Activated B cell treated with CpG ODN at 0.5 μM for 24 hours (primary cell): Measurements from ENCODE around the gene LYPD5. TPM values are rescaled to one million over a fixed set of nuclear protein-coding genes. Genes with fewer than 3 reads are reported as not detected.
"Not testable (repeated sequence)": the region's sequence is repeated elsewhere in the genome, so short reads cannot be mapped to it uniquely, and the experiment has no call there.

Source experiments
- ATAC-seq: fragments of 200-7000 bp; cut with Tn5 transposase; one replicate; pipeline ENCODE4 v1.10.0; 2021; ENCODE audit warnings: low read depth, mild to moderate bottlenecking, moderate library complexity
- CTCF ChIA-PET: fragments of 350-600 bp; sonication (Branson Sonifier 250); formaldehyde crosslinking; loops from one replicate; lab custom pipeline; 2021; ENCODE audit warnings: antibody characterized with exemption; lab: Charles Lee
- POLR2A ChIA-PET: fragments of 350-600 bp; sonication (Branson Sonifier 250); formaldehyde crosslinking; loops from one replicate; lab custom pipeline; 2021; ENCODE audit warnings: antibody characterized with exemption; lab: Charles Lee
- DNase-seq: peaks from one replicate; pipeline ENCODE4 v3.0.0; 2022
- H3K27ac Mint-ChIP-seq: one replicate; pipeline ENCODE4 v1.8.0; 2020; ENCODE audit warnings: mixed read lengths
- H3K27me3 Mint-ChIP-seq: one replicate; pipeline ENCODE4 v1.8.0; 2021; ENCODE audit warnings: mixed read lengths
- H3K36me3 Mint-ChIP-seq: one replicate; pipeline ENCODE4 v1.8.0; 2021; ENCODE audit warnings: low read depth, mixed read lengths
- H3K4me1 Mint-ChIP-seq: one replicate; pipeline ENCODE4 v1.8.0; 2021; ENCODE audit warnings: mixed read lengths
- H3K4me3 Mint-ChIP-seq: one replicate; pipeline ENCODE4 v1.8.0; 2020; ENCODE audit warnings: mild to moderate bottlenecking, mixed read lengths
- H3K9me3 Mint-ChIP-seq: one replicate; pipeline ENCODE4 v1.8.0; 2020; ENCODE audit warnings: mixed read lengths
- CTCF ChIP-seq: fragments of 200-600 bp; IDR thresholded peaks from one replicate; pipeline ENCODE4 v1.8.0; 2022; ENCODE audit warnings: antibody characterized with exemption, mild to moderate bottlenecking
- intact Hi-C: fragments of 100-400 bp; cut with micrococcal nuclease; formaldehyde crosslinking; loops from one replicate; pipeline ENCODE4 v1.15.1; 2024
- total RNA-seq: library from RNA; stranded (reverse); gene quantifications from 2 replicates; pipeline ENCODE4 v1.2.3, GENCODE V29; 2022

The LYPD5 gene
- total RNA-seq, 1 donor from 2014 or later: 0.44 TPM

- Mint-ChIP-seq H3K27me3 (no peaks in the 10 kb centered on the region), H3K9me3 (no peaks in the 10 kb centered on the region), H3K4me1 (peaks cover 68% of the 10 kb centered on the region), H3K4me3 (peak overlapping the region; percentile 76), H3K36me3 (peaks cover 55% of the 10 kb centered on the region), H3K27ac (peak overlapping the region; percentile 94)
- peak; percentile 84 for ATAC-seq
- DNase-seq: peak; percentile 55
- POLR2A ChIA-PET: interaction anchor here (0.5 to 24.7 kb wide), 9 partner anchors 13 to 983 kb away, joined by 3 to 661 read pairs (median 6); partner anchors contain the start of genes BCL3, IRGQ, KCNN4 and PHLDB3
- CTCF ChIA-PET: interaction anchor here (1.3 to 6.0 kb wide), 6 partner anchors 12 to 22 kb away, joined by 3 to 50 read pairs (median 22); partner anchors contain the start of gene SMG9
- intact Hi-C loops: loop anchor here (1.0 kb wide), 2 partner anchors 11 to 20 kb away; partner anchors contain the start of gene SMG9
- no peak for TF ChIP-seq CTCF
Observed at GRCh38 chr19:43765109-43765876, 37.0 kb downstream of the LYPD5 start.

GRCh38 chr19:43764684-43765083, 37.6 kb downstream of the LYPD5 start:
- Mint-ChIP-seq H3K27ac (peak overlapping the region; percentile 94), H3K4me1 (peaks cover 70% of the 10 kb centered on the region), H3K36me3 (peaks cover 49% of the 10 kb centered on the region)
- not testable (repeated sequence) for ATAC-seq, DNase-seq, H3K27me3 Mint-ChIP-seq, H3K9me3 Mint-ChIP-seq, H3K4me3 Mint-ChIP-seq
- intact Hi-C loops: loop anchor here (1.0 kb wide), 2 partner anchors 10 to 19 kb away; partner anchors contain the start of gene SMG9
- POLR2A ChIA-PET: interaction anchor here (1.2 to 24.7 kb wide), 5 partner anchors 12 to 169 kb away, joined by 5 to 661 read pairs (median 28); partner anchors contain the start of genes IRGQ, KCNN4 and SMG9
- CTCF ChIA-PET: interaction anchor here (2.7 to 6.0 kb wide), 4 partner anchors 11 to 20 kb away, joined by 11 to 50 read pairs (median 42); partner anchors contain the start of gene SMG9

- DNase-seq (no peak), ATAC-seq (peak; percentile 4)
- ChIA-PET CTCF (interaction anchor here (0.8 to 2.8 kb wide), 2 partner anchors 19 to 22 kb away, joined by 3 to 10 read pairs; no protein-coding TSS in a partner anchor), POLR2A (interaction anchor here (0.7 to 24.7 kb wide), 4 partner anchors 11 to 230 kb away, joined by 3 to 661 read pairs (median 180); partner anchors contain the start of genes KCNN4 and SMG9)
- Mint-ChIP-seq H3K4me1 (peaks cover 77% of the 10 kb centered on the region), H3K27me3 (no peaks in the 10 kb centered on the region), H3K9me3 (no peaks in the 10 kb centered on the region), H3K4me3 (peak overlapping the region; percentile 61), H3K27ac (peak overlapping the region; percentile 86), H3K36me3 (peaks cover 38% of the 10 kb centered on the region)
- no peak for TF ChIP-seq CTCF
- intact Hi-C loops: no loop called here
Observed at GRCh38 chr19:43763473-43763939, 38.7 kb downstream of the LYPD5 start.

GRCh38 chr19:43762814-43763213, 39.4 kb downstream of the LYPD5 start:
- POLR2A ChIA-PET: interaction anchor here (0.7 to 24.7 kb wide), 4 partner anchors 10 to 229 kb away, joined by 3 to 661 read pairs (median 180); partner anchors contain the start of genes KCNN4 and SMG9
- intact Hi-C loops: no loop called here
- Mint-ChIP-seq H3K27me3 (no peaks in the 10 kb centered on the region), H3K27ac (peak overlapping the region; percentile 86), H3K9me3 (no peaks in the 10 kb centered on the region), H3K4me1 (peaks cover 76% of the 10 kb centered on the region), H3K4me3 (no peak overlapping the region), H3K36me3 (peaks cover 31% of the 10 kb centered on the region)
- no peak for TF ChIP-seq CTCF
- CTCF ChIA-PET: interaction anchor here (0.8 to 2.8 kb wide), 3 partner anchors 15 to 22 kb away, joined by 3 to 10 read pairs (median 3); no protein-coding TSS in a partner anchor
- ATAC-seq: no peak
- no peak for DNase-seq

- Mint-ChIP-seq H3K27me3 (no peaks in the 10 kb centered on the region), H3K36me3 (peaks cover 12% of the 10 kb centered on the region), H3K27ac (peak overlapping the region; percentile 52), H3K4me1 (peaks cover 76% of the 10 kb centered on the region), H3K4me3 (no peak overlapping the region), H3K9me3 (no peaks in the 10 kb centered on the region)
- TF ChIP-seq CTCF: no peak
- CTCF ChIA-PET: interaction anchor here (2.8 to 2.9 kb wide), 2 partner anchors 16 kb away, joined by 8 to 10 read pairs; no protein-coding TSS in a partner anchor
- POLR2A ChIA-PET: interaction anchor here (0.6 to 24.7 kb wide), 2 partner anchors 19 to 328 kb away, joined by 4 to 661 read pairs; partner anchors contain the start of gene KCNN4
- intact Hi-C loops: no loop called here
- no peak for ATAC-seq
- no peak for DNase-seq
Observed at GRCh38 chr19:43760941-43761340, 41.3 kb downstream of the LYPD5 start.
